Gastrocnemius medialis (tissue), 4 donors: Measurements from ENCODE around the gene PFDN2.

Experiments used
- CTCF ChIP-seq, 5 experiments: fragments of 450-650 bp in 3 of 5; fragments of 200-600 bp in 2 of 5; sonication (generic) in 2 of 5; IDR thresholded peaks in 4 of 5; conservative IDR thresholded peaks in 1 of 5; 1 replicate in 4 of 5; 2 replicates in 1 of 5; pipeline ENCODE4 v1.5.1; 2016 to 2019; ENCODE audit warnings: antibody characterized with exemption in 5 of 5, mild to moderate bottlenecking in 3 of 5, moderate library complexity in 3 of 5
- POLR2A ChIP-seq, 2 donors: fragments of 450-650 bp; IDR thresholded peaks; one replicate each; pipeline ENCODE4 v1.6.1; 2017; ENCODE audit warnings: antibody characterized with exemption in 2 of 2, mild to moderate bottlenecking in 2 of 2, moderate library complexity in 2 of 2

GRCh38 chr1:161164901-161165610 lies 47.2 kb upstream of the PFDN2 start:
- no peak for TF ChIP-seq POLR2A (IDR thresholded peaks at IDR 0.05)
- TF ChIP-seq CTCF (IDR thresholded peaks at IDR 0.05 in 4 of 5, conservative IDR thresholded peaks at IDR 0.05 in 1 of 5), result no peak
